Measurements from ENCODE around the gene PANX1.

Gene PANX1

DNA sequence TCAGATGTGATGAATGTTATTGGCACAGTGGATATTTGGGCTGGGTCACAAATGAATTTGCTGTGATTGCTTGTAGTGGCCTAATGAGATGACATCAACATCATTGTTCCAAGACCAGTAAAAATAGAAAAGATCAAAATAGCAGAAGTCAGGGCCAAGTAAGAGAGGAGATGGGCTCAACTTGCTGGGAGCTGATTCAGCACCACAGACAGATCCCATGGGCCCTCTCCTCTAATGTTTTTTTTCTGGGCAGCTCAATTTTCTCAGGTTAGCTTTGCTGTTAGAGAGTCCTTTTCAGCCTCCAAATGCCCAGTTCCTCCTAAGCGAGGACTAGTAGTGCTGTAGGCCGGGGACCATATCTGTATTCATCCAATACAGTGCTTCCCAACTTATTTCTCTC, 89.7 kb downstream of the PANX1 start:
- DNase-seq (ENCODE audit: low read depth, low spot score), result no peak
- CTCF ChIA-PET, result no interaction called here
- POLR2A ChIA-PET, result no interaction called here

DNA sequence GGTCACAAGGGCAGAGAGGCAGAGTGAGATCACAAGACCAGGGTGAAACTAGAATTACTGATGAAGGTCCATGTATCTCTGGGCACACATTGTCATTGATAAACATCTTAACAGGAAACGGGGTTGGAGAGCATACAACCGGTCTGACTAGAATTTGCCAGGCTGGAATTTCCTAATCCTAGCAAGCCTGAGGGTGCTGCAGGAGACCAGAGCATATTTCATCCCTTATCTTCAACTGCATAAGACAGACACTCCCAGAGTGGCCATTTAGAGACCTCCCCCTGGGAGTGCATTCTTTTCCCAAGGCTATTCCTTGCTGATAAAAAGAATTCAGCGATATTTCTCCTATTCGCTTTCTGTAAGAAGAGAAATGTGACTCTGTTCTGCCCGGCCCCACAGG, 91.1 kb downstream of the PANX1 start:
- ChIA-PET POLR2A (no interaction called here), CTCF (no interaction called here)
- TF ChIP-seq CTCF (IDR thresholded peaks at IDR 0.05; ENCODE audit: insufficient read depth, low read length, missing control alignments), result no peak
- no peak overlapping the region for H3K4me3 ChIP-seq (ENCODE audit: low read depth, low read length)
- DNase-seq (ENCODE audit: low read depth, low spot score), result no peak

More for the DNA sequence above, 89.7 kb downstream of the PANX1 start:
- TF ChIP-seq CTCF (IDR thresholded peaks at IDR 0.05; ENCODE audit: insufficient read depth, low read length, missing control alignments), result no peak
- no peak overlapping the region for H3K4me3 ChIP-seq (ENCODE audit: low read depth, low read length)

DNA sequence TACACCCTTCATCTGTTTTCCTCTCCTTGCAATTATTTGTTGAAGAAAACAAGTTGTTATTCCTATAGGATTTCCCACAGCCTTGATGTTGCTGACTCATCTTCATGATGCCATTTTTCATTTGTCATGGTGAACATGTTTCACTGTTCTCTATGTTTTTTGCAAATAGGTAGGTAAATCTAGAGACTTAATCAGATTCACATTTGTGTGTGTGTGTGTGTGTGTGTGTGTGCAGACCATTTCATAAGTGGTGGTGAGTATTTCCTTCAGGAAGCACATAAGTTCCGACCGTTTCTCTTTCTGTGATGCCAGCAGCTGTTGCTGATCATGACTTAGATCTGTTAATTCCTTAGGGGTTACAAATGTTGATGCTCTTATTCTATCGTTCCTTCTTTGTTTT, 95.4 kb downstream of the PANX1 start:
- CTCF ChIA-PET, result interaction anchor here (0.7 to 1.4 kb wide), 3 partner anchors 12 to 192 kb away, joined by 3 to 4 read pairs (median 3); no protein-coding TSS in a partner anchor
- H3K4me3 ChIP-seq (ENCODE audit: low read depth, low read length), result no peak overlapping the region
- TF ChIP-seq CTCF (IDR thresholded peaks at IDR 0.05; ENCODE audit: insufficient read depth, low read length, missing control alignments), result no peak
- no peak for DNase-seq (ENCODE audit: low read depth, low spot score)
- POLR2A ChIA-PET, result no interaction called here
